ENCODE measurements around the gene RALGPS1.

RALGPS1 gene

GRCh38 chr9:127174386-127175318, 260.1 kb downstream of the RALGPS1 start:
- DNase-seq (ENCODE audit: low read depth, low spot score), result no peak

GRCh38 chr9:127175319-127175715, 260.7 kb downstream of the RALGPS1 start:
- DNase-seq (ENCODE audit: low read depth, low spot score), result no peak

- no peak for DNase-seq (ENCODE audit: low read depth, low spot score)
Measured at GRCh38 chr9:127175764-127176163, 261.2 kb downstream of the RALGPS1 start.

- DNase-seq (ENCODE audit: low read depth, low spot score), result no peak
Measured at GRCh38 chr9:127176631-127177030, 262.0 kb downstream of the RALGPS1 start.

DNA sequence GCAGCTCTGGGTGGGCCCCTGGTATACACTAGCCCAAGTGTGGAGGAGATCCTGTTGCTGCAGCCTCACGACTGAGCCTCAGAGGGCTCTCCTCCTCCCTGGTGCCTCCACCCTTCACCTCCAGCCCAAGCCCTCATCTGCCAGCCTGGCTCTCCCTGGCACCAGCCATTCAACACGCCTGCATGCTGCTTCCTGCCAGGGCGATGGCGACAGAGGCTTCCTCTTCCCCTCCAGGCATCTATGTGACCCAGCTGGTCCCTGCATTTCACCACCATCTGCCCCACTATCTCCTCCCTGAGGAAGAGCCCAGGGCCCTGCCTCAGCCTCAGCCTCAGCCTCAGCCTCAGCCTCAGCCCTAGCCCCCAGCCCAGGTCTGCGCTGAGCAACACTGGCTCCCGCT, 262.6 kb downstream of the RALGPS1 start:
- DNase-seq (ENCODE audit: low read depth, low spot score), result no peak

- DNase-seq (ENCODE audit: low read depth, low spot score), result no peak
Measured at GRCh38 chr9:127177665-127178265, 263.2 kb downstream of the RALGPS1 start.

GRCh38 chr9:127178686-127179632, 264.4 kb downstream of the RALGPS1 start:
- DNase-seq (ENCODE audit: low read depth, low spot score), result no peak

DNA sequence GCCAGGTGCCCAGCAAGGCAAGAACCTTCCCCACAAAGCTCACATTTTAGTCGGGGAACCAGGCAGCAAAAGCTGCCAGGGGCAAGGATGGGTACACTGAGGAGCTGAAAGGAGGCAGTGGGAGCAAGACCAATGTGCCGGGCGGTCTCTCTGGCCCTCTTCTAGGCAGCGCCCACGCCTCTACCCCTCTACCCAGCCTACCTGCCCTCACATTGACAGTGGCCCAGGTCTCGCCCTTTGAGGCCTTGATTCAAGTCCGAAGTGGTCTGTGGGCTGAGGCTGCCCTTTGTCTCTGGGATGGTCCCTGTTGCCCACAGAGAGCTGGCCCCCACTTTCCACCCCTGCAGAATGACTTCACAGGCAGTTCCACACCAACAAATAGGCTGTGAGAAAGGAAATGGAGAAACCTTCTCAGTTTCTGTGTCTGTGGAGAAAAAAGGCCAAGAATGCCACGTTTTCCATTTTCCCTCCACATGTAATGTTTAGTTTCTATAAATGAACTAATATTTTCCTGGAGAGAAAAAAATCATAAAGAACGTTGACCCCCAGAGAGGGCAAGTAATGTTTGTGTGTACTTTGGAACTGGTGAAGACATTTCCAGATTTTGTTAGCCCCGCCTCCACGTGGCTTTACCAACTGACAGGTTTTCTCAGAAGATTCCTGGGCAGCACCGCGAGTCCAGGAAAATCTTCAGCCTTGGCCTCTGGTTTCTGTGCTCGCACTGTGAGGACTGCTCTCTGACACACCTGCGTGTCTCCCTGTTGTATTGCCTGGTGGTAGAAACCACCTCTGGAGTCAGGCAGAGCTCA, 265.3 kb downstream of the RALGPS1 start:
- no peak for DNase-seq (ENCODE audit: low read depth, low spot score)

DNA sequence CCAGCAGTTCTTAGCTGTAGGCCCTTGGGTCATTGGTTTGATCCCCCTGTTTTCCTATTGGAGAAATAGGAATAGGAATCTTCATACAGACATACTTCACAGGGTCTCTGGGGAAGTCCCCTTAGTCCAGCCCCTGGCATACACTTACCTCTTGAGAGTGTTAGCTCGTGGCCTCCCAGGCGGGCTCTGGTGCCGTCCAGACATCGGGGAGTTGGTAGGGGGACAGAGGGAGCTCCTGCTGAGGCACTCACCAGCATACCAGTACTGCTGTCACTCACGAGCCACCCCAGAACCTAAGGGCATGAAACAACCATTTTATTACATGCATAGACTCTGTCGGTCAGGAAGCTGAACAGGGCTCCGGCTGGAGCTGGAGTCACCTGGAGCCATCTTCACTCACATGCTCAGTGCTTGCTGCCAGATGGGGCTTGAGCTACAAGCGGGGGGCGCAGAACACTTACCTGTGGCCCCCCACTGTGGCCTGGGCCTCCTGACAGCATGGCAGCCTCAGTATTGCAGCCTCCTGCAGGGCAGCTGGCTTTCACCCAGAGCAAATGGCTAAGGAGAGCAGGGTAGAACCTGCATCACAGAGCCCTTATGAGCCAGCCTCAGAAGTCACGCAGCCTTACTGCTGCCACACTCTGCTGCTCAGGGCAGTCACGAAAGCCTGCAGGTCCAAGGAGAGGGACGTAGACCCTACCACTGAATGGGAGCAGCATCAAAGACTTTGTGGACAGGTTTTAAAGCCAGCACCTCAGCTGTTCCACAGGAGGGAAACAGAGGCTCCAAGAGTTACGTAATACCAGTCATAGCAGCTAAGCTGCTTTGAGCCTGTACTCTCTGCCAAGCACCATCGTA, 266.1 kb downstream of the RALGPS1 start:
- DNase-seq (ENCODE audit: low read depth, low spot score), result no peak

GRCh38 chr9:127181315-127181580, 266.7 kb downstream of the RALGPS1 start:
- DNase-seq (ENCODE audit: low read depth, low spot score), result no peak

GRCh38 chr9:127181595-127182190, 267.1 kb downstream of the RALGPS1 start:
- DNase-seq (ENCODE audit: low read depth, low spot score), result no peak

DNA sequence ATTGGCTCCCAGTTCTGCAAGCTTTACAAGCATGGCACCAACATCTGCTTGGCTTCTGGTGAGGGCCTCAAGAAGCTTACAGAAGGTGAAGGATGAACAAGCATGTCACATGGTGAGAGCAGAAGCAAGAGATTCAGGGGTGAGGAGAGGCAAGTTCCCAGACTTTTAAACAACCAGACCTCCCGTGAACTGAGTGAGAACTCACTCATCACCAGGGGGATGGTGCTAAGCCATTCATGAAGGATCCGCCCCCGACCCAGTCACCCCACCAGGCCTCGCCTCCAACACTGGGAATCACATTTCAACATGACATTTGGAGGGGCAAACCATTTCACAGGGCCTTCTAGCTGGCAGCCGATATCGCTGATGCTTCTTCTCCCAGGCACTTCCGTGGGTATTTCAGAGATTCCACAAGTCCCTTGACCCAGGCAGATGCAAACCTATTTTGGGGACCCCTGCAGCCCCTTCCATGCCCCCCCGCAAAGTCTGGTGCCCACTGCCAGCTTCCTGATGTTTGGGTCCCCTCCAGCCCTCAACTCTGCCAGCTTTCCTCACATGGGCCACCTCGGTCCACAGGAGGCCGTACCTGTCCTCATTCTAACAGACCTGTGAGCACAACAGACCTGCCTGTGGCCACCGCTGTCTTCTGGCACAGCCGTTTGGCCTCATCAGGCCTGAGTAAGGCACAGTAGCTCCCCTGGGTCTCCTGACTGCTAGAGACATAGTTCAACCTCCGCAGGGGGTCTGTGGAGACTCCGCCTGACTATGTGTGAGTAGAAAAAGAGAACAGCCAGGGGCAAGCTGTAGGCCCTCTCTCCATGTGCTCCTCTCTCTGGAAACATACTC, 268.5 kb downstream of the RALGPS1 start:
- no peak for DNase-seq (ENCODE audit: low read depth, low spot score)

- no peak for DNase-seq (ENCODE audit: low read depth, low spot score)
Measured at GRCh38 chr9:127183814-127184582, 269.4 kb downstream of the RALGPS1 start.

- DNase-seq (ENCODE audit: low read depth, low spot score), result no peak
Measured at GRCh38 chr9:127184641-127185040, 270.1 kb downstream of the RALGPS1 start.

- no peak for DNase-seq (ENCODE audit: low read depth, low spot score)
Measured at GRCh38 chr9:127185181-127185580, 270.6 kb downstream of the RALGPS1 start.

DNA sequence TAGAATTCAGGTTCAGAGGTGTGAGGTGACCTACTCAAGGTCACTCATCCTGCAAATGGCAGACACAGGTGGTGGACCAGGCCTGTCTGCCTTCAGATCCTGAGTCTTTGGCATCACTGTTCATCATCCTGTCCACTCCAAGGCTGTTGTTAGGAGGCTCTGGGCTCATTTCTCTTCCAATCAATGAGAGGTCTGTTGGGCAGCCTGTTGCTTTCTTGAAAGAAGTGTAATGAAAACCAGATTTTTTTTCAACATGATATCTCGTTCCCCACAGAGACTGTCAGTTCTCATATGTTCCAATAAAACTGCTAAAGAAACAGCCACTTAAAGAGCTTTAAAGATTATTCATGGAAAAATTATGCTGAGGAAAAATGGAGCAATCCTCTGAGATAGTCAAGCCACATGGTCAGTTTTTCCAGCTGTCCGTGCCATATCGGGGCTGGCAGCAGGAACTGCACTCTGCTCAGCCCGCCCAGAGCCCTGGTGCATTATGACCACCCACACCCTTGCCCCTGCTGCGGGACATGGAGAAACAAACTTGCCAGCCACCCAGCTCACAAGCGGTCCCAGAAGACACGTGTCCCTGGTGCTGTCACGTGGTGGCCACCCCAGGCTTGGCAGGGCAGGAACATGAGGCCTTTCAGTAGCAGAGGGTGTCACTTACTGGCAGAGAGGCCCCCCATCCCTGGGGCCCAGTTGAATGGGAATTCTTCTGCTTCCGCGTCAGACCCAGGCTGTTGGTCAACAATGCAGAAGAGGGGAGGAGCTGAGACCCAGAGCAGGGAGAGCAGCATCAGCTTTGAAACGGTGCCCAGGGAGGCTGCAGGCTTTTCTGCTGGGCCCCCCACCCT, 271.6 kb downstream of the RALGPS1 start:
- peak; percentile 58 for DNase-seq (ENCODE audit: low read depth, low spot score)

DNA sequence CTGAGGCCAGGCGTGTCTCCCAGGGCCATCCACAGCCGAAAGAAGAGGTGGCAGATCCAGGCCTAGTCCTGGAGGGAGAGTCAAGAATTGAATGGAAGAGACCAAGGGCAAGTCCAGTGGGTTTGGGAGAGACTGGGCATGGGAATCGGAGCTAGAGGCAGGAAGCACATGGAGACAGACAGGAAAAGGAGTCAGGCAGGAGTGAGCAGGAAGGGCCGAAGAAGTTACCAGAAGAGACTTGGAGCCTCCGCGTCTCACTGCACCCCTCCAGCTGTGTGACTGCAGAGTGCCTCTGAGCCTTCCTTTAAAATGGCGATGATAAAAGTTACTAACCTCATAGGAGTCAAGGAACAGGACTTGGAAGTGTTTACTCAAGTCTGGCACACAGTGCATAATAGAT, 272.2 kb downstream of the RALGPS1 start:
- no peak for DNase-seq (ENCODE audit: low read depth, low spot score)
